ENCODE data around the gene CEACAM20.
"Not testable (repeated sequence)": the region's sequence is repeated elsewhere in the genome, so short reads cannot be mapped to it uniquely, and the experiment has no call there.

Gene CEACAM20

DNA sequence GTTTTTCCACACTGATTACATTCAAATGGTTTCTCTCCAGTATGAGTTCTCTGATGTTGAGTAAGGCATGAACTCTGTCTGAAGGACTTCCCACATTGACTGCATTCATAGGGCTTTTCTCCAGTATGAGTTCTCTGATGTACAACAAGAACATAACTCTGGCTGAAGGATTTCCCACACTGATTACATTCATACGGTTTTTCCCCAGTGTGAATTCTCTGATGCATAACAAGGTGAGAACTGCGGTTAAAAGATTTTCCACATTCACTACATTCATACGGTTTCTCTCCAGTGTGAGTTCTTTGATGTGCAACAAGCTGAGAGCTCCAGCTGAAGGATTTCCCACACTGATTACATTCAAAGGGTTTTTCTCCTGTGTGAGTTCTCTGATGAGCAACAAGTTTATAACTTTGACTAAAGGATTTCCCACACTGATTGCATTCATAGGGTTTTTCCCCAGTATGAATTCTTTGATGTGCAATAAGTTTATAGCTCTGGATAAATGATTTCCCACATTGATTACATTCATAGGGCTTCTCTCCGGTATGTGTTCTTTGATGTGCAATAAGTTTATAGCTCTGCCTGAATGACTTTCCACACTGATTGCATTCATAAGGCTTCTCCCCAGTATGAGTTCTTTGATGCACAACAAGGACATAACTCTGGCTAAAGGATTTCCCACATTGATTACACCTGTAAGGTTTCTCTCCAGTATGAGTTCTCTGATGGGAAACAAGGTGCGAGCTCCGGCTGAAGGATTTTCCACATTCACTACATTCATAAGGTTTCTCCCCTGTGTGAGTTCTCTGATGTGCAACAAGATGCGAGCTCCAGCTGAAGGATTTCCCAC is 52.7 kb downstream of the CEACAM20 start:
- no peak for DNase-seq (ENCODE audit: low read depth in 2 of 2)

DNA sequence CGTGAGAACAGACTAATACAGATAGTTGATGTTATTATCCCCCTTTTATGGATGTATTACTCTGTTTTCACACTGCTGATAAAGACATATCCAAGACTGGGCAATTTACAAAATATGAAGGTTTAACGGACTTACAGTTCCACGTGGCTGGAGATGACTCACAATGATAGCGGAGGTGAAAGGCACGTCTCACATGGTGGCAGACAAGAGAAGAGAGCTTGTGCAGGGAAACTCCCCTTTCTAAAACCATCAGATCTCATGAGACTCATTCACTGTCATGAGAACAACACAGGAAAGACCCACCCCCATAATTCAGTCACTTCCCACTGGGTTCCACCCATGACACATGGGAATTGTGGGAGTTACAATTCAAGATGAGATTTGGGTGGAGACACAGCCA is 60.7 kb downstream of the CEACAM20 start:
- DNase-seq (ENCODE audit: low read depth in 2 of 2) = not testable (repeated sequence)

DNA sequence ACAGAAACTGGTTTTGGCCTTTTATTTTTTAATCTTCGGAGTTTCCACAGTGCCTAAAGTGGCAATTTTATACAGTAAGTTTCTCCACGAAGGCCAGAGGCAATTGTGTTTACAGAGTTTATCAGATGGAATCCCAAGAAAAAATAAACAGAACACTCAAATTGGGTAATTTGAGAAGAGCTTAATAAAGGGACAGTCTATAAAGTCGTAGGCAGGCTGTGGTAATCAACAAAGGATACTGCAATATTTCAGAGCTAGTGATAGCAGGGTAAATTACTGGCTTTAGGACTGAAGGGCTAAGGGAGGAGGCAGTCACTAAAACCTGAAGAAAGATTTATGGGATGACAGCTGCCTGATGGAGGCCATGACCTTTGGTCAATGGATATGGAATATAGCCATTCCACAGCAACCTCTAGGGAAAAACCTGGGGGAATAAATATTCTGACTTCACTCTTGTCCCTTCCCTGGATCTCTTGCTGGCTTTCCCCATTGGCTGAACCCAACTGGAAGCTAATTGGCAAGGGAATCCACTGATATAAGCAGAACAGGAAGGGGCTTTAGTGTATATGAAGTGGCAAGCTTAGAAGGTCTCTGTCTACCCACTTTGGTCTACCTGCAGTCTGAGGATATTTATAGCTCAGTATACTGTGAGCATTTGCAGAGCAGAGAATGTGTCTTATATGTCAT is 66.7 kb downstream of the CEACAM20 start:
- DNase-seq (ENCODE audit: low read depth in 2 of 2) = not testable (repeated sequence)
